Measurements from ENCODE around the gene ZNF316.
"Not testable (repeated sequence)": the region's sequence is repeated elsewhere in the genome, so short reads cannot be mapped to it uniquely, and the experiment has no call there.

The ZNF316 gene

GRCh38 chr7:6647080-6647479, 10.0 kb downstream of the ZNF316 start:
- no peak for DNase-seq (ENCODE audit: low read depth)

GRCh38 chr7:6647541-6647940, 10.4 kb downstream of the ZNF316 start:
- no peak for DNase-seq (ENCODE audit: low read depth)

- DNase-seq (ENCODE audit: low read depth) = no peak
These were observed 11.1 kb downstream of the ZNF316 start for GRCh38 chr7:6648066-6648814.

- DNase-seq (ENCODE audit: low read depth) = no peak
These were observed 11.6 kb downstream of the ZNF316 start for GRCh38 chr7:6648815-6649104.

- DNase-seq (ENCODE audit: low read depth) = no peak
These were observed 12.3 kb downstream of the ZNF316 start for GRCh38 chr7:6649241-6649961.

- no peak for DNase-seq (ENCODE audit: low read depth)
These were observed 13.0 kb downstream of the ZNF316 start for GRCh38 chr7:6650086-6650485.

GRCh38 chr7:6650521-6651011, 13.4 kb downstream of the ZNF316 start:
- no peak for DNase-seq (ENCODE audit: low read depth)

GRCh38 chr7:6651851-6652445, 14.8 kb downstream of the ZNF316 start:
- no peak for DNase-seq (ENCODE audit: low read depth)

GRCh38 chr7:6652446-6653011, 15.4 kb downstream of the ZNF316 start:
- no peak for DNase-seq (ENCODE audit: low read depth)

- DNase-seq (ENCODE audit: low read depth) = no peak
These were observed 16.2 kb downstream of the ZNF316 start for GRCh38 chr7:6653071-6654003.

GRCh38 chr7:6654113-6654841, 17.2 kb downstream of the ZNF316 start:
- no peak for DNase-seq (ENCODE audit: low read depth)

GRCh38 chr7:6654842-6655610, 17.9 kb downstream of the ZNF316 start:
- no peak for DNase-seq (ENCODE audit: low read depth)

- no peak for DNase-seq (ENCODE audit: low read depth)
These were observed 18.7 kb downstream of the ZNF316 start for GRCh38 chr7:6655636-6656385.

- DNase-seq (ENCODE audit: low read depth) = no peak
These were observed 19.3 kb downstream of the ZNF316 start for GRCh38 chr7:6656413-6656812.

- no peak for DNase-seq (ENCODE audit: low read depth)
These were observed 21.7 kb downstream of the ZNF316 start for GRCh38 chr7:6658618-6659345.

GRCh38 chr7:6670851-6671250, 33.7 kb downstream of the ZNF316 start:
- DNase-seq (ENCODE audit: low read depth) = not testable (repeated sequence)

- no peak for DNase-seq (ENCODE audit: low read depth)
These were observed 38.8 kb downstream of the ZNF316 start for GRCh38 chr7:6675807-6676405.

- no peak for DNase-seq (ENCODE audit: low read depth)
These were observed 43.0 kb downstream of the ZNF316 start for GRCh38 chr7:6680146-6680545.
